ENCODE results near the gene RELN. TPM values are rescaled to one million over a fixed set of nuclear protein-coding genes. Genes with fewer than 3 reads are reported as not detected.

The RELN gene
- total and polyA plus RNA-seq, 2 donors (not counting 1 experiment from before 2014, with no cell fraction given), result 0.33 to 31.8 TPM

DNA sequence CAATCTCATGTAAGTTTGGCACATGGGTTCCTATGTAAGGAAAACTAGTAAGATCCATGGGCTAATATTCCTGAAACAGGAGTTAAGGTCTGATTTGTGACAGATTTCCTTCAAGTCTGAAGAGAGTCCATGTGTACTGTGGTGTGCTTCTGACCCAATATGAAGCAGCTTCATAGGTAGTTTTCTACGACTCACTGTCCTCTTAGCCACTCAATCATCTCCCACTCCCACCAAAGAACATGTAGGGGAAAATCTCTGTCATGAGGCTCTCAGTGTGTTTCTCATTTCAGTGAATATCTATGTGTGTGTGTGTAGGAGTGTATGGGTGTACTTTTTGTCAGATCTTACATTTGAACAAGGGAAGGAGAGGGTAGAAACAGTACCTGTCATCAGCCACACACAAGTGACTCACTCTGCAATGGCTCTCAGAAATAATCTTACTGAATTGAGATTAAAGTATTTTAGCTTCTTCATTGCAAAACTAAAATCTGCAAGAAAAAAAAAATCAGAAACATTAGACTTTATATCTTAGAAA, 31.1 kb downstream of the RELN start:
- Histone ChIP-seq H2AFZ (ENCODE audit: low read length) (no peak overlapping the region), H3K27me3 (ENCODE audit: control insufficient read depth, insufficient read depth, low read length) (no peaks in the 10 kb centered on the region), H3K79me2 (ENCODE audit: control insufficient read depth, insufficient read depth, low read length) (no peaks in the 10 kb centered on the region), H3K4me2 (ENCODE audit: extremely low read depth, insufficient read depth, low read length) (no peak overlapping the region), H3K36me3 (ENCODE audit: control insufficient read depth, insufficient read depth, low read length) (no peaks in the 10 kb centered on the region), H4K20me1 (ENCODE audit: control insufficient read depth, extremely low read depth, insufficient read depth, low read length) (no peaks in the 10 kb centered on the region), H3K27ac (ENCODE audit: insufficient read depth, low read length) (no peak overlapping the region), H3K4me3 (replicated peaks in 1 of 4; ENCODE audit: control extremely low read depth in 1 of 4, insufficient read depth in 1 of 4, low read depth in 3 of 4, low read length in 4 of 4) (no peak overlapping the region), H3K9ac (ENCODE audit: insufficient read depth, low read length) (no peak overlapping the region), H3K4me1 (ENCODE audit: control insufficient read depth, extremely low read depth, insufficient read depth, low read length) (no peaks in the 10 kb centered on the region), H3K9me3 (ENCODE audit: control insufficient read depth, insufficient read depth, low read depth, low read length) (no peaks in the 10 kb centered on the region)
- TF ChIP-seq, protein P1, sequence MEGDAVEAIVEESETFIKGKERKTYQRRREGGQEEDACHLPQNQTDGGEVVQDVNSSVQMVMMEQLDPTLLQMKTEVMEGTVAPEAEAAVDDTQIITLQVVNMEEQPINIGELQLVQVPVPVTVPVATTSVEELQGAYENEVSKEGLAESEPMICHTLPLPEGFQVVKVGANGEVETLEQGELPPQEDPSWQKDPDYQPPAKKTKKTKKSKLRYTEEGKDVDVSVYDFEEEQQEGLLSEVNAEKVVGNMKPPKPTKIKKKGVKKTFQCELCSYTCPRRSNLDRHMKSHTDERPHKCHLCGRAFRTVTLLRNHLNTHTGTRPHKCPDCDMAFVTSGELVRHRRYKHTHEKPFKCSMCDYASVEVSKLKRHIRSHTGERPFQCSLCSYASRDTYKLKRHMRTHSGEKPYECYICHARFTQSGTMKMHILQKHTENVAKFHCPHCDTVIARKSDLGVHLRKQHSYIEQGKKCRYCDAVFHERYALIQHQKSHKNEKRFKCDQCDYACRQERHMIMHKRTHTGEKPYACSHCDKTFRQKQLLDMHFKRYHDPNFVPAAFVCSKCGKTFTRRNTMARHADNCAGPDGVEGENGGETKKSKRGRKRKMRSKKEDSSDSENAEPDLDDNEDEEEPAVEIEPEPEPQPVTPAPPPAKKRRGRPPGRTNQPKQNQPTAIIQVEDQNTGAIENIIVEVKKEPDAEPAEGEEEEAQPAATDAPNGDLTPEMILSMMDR (conservative IDR thresholded peaks at IDR 0.05 in 1 of 2, IDR thresholded peaks at IDR 0.05 in 1 of 2; ENCODE audit: low read depth in 1 of 2, low read length in 2 of 2), result no peak
- TF ChIP-seq EZH2 (IDR thresholded peaks at IDR 0.05; ENCODE audit: low read length, missing control alignments), result no peak
- DNase-seq (ENCODE audit: low read depth in 2 of 2), result no peak

DNA sequence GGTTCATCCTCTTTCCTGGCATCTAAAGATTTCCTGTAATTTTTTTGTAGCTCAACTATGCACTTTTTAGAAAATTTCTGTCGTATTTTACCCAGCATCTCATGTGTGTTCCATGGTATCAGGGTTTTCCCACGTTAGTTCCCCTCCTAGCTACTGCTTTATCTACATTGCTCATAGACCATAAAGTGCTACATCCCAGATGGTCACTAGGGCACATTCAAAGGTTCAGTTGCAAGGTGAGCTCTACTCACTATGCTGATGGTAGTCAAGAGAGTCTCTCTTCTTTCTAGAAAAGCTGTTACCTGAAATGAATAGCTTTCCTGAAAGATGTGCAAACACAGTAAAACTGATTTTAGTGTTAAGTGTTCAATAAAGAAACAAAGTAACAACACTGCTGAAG, 33.5 kb downstream of the RELN start:
- no peaks in the 10 kb centered on the region for H3K9me3 ChIP-seq (ENCODE audit: control insufficient read depth, insufficient read depth, low read depth, low read length)
- no peaks in the 10 kb centered on the region for H3K36me3 ChIP-seq (ENCODE audit: control insufficient read depth, insufficient read depth, low read length)
- no peak overlapping the region for H3K4me2 ChIP-seq (ENCODE audit: extremely low read depth, insufficient read depth, low read length)
- H3K4me3 ChIP-seq (replicated peaks in 1 of 4; ENCODE audit: control extremely low read depth in 1 of 4, insufficient read depth in 1 of 4, low read depth in 3 of 4, low read length in 4 of 4), result no peak overlapping the region
- H3K4me1 ChIP-seq (ENCODE audit: control insufficient read depth, extremely low read depth, insufficient read depth, low read length), result no peaks in the 10 kb centered on the region
- no peak overlapping the region for H3K9ac ChIP-seq (ENCODE audit: insufficient read depth, low read length)
- H4K20me1 ChIP-seq (ENCODE audit: control insufficient read depth, extremely low read depth, insufficient read depth, low read length), result no peaks in the 10 kb centered on the region
- no peaks in the 10 kb centered on the region for H3K79me2 ChIP-seq (ENCODE audit: control insufficient read depth, insufficient read depth, low read length)
- DNase-seq (ENCODE audit: low read depth in 2 of 2), result no peak
- no peaks in the 10 kb centered on the region for H3K27me3 ChIP-seq (ENCODE audit: control insufficient read depth, insufficient read depth, low read length)
- no peak overlapping the region for H2AFZ ChIP-seq (ENCODE audit: low read length)
- H3K27ac ChIP-seq (ENCODE audit: insufficient read depth, low read length), result no peak overlapping the region
- TF ChIP-seq, protein P1 (conservative IDR thresholded peaks at IDR 0.05 in 1 of 2, IDR thresholded peaks at IDR 0.05 in 1 of 2; ENCODE audit: low read depth in 1 of 2, low read length in 2 of 2), result no peak
- no peak for TF ChIP-seq EZH2 (IDR thresholded peaks at IDR 0.05; ENCODE audit: low read length, missing control alignments)

DNA sequence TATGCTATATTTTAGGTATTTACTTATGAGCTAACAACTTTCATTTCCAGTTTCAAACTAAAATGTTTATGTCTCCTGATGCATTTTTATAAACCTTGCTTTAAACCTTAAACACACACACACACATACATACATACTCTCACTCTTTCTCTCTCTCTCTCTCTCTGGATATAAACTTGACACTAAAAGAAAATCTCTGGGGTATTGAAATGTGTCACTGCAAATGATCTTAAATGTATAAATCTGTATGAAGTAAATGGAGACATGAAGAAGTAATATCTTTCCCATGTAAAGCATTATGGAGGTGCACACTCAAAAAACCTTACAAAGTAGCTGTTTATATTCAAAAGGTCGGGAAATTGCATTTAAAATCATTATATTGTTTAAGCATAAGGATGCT, 37.0 kb downstream of the RELN start:
- Histone ChIP-seq H4K20me1 (ENCODE audit: control insufficient read depth, extremely low read depth, insufficient read depth, low read length) (no peaks in the 10 kb centered on the region), H3K4me2 (ENCODE audit: extremely low read depth, insufficient read depth, low read length) (no peak overlapping the region), H3K9me3 (ENCODE audit: control insufficient read depth, insufficient read depth, low read depth, low read length) (no peaks in the 10 kb centered on the region), H3K9ac (ENCODE audit: insufficient read depth, low read length) (no peak overlapping the region), H3K27me3 (ENCODE audit: control insufficient read depth, insufficient read depth, low read length) (no peaks in the 10 kb centered on the region), H3K4me1 (ENCODE audit: control insufficient read depth, extremely low read depth, insufficient read depth, low read length) (no peaks in the 10 kb centered on the region), H2AFZ (ENCODE audit: low read length) (no peak overlapping the region), H3K27ac (ENCODE audit: insufficient read depth, low read length) (no peak overlapping the region), H3K79me2 (ENCODE audit: control insufficient read depth, insufficient read depth, low read length) (no peaks in the 10 kb centered on the region), H3K4me3 (replicated peaks in 1 of 4; ENCODE audit: control extremely low read depth in 1 of 4, insufficient read depth in 1 of 4, low read depth in 3 of 4, low read length in 4 of 4) (no peak overlapping the region), H3K36me3 (ENCODE audit: control insufficient read depth, insufficient read depth, low read length) (no peaks in the 10 kb centered on the region)
- TF ChIP-seq EZH2 (IDR thresholded peaks at IDR 0.05; ENCODE audit: low read length, missing control alignments), result no peak
- no peak for DNase-seq (ENCODE audit: low read depth in 2 of 2)

Data from fibroblast of lung (primary cell).